H1 (cell line): ENCODE results near the gene LGALS4. TPM values are rescaled to one million over a fixed set of nuclear protein-coding genes. Genes with fewer than 3 reads are reported as not detected.
"Not testable (repeated sequence)": the region's sequence is repeated elsewhere in the genome, so short reads cannot be mapped to it uniquely, and the experiment has no call there.

ENCODE experiments used
- CTCF ChIA-PET: fragments of 300-600 bp; sonication (Branson Sonifier 250); formaldehyde crosslinking; loops from one replicate; lab custom pipeline; 2021; ENCODE audit not compliant: partially characterized antibody; lab: Charles Lee
- POLR2A ChIA-PET: fragments of 300-600 bp; sonication (Branson Sonifier 250); formaldehyde crosslinking; loops from one replicate; lab custom pipeline; 2021; ENCODE audit warnings: inconsistent platforms; ENCODE audit not compliant: partially characterized antibody; lab: Charles Lee
- DNase-seq, 2 experiments: peaks; one replicate each; pipeline versions ENCODE4 v3.0.0 to v3.0.0-alpha.2; 2010 to 2022; ENCODE audit warnings: low spot score in 2 of 2, low read depth in 1 of 2, mixed read lengths in 1 of 2
- FAIRE-seq: peaks from 2 replicates; lab custom pipeline; 2011; peaks lifted over from hg19 to GRCh38; lab: Jason Lieb, UNC
- H2AFZ ChIP-seq: 2 replicates; pipeline ENCODE4 v1.8.1; 2012; ENCODE audit warnings: low read length, inconsistent platforms
- H2AK5ac ChIP-seq: 2 replicates; pipeline ENCODE4 v1.6.1; 2013; ENCODE audit warnings: low read depth, low read length
- H2BK120ac ChIP-seq: replicated peaks from 2 replicates; pipeline ENCODE3; 2013; ENCODE audit warnings: low read depth, low read length, inconsistent platforms
- H2BK12ac ChIP-seq: 2 replicates; pipeline ENCODE4 v1.6.1; 2013; ENCODE audit warnings: low read depth, low read length
- H2BK15ac ChIP-seq: 2 replicates; pipeline ENCODE4 v1.6.1; 2013; ENCODE audit warnings: low read length
- H2BK20ac ChIP-seq: 2 replicates; pipeline ENCODE4 v1.6.1; 2013; ENCODE audit warnings: low read length
- H2BK5ac ChIP-seq: 2 replicates; pipeline ENCODE4 v1.6.1; 2013; ENCODE audit warnings: low read depth, low read length
- H3K14ac ChIP-seq: 2 replicates; pipeline ENCODE4 v1.6.1; 2013; ENCODE audit warnings: inconsistent platforms; ENCODE audit not compliant: insufficient read length
- H3K18ac ChIP-seq: 2 replicates; pipeline ENCODE4 v1.6.1; 2013; ENCODE audit warnings: low read length; ENCODE audit errors: extremely low read depth
- H3K23ac ChIP-seq: 2 replicates; pipeline ENCODE4 v1.6.1; 2013; ENCODE audit warnings: inconsistent platforms; ENCODE audit not compliant: insufficient read length
- H3K23me2 ChIP-seq: 2 replicates; pipeline ENCODE4 v1.6.1; 2013; ENCODE audit warnings: low read depth, low read length
- H3K27ac ChIP-seq: 2 replicates; pipeline ENCODE4 v1.6.1; 2011; ENCODE audit warnings: low read depth, low read length, inconsistent platforms
- H3K27me3 ChIP-seq, 4 experiments: replicated peaks in 1 of 4; 1 replicate in 1 of 4; 2 replicates in 3 of 4; pipeline versions ENCODE4 v1.6.1 to v1.8.1; 2011 to 2013; ENCODE audit warnings: low read length in 3 of 4, mild to moderate bottlenecking in 3 of 4, inconsistent platforms in 2 of 4, mixed read lengths in 2 of 4, moderate library complexity in 1 of 4; ENCODE audit not compliant: control insufficient read depth in 3 of 4, insufficient read depth in 3 of 4; ENCODE audit errors: extremely low read depth in 1 of 4
- H3K36me3 ChIP-seq, 4 experiments: 2 replicates each; pipeline versions ENCODE4 v1.6.1 to v1.8.1; 2011 to 2013; ENCODE audit warnings: mild to moderate bottlenecking in 4 of 4, low read length in 3 of 4, moderate library complexity in 2 of 4, control low read depth in 1 of 4, inconsistent platforms in 1 of 4; ENCODE audit not compliant: insufficient read depth in 4 of 4, control insufficient read depth in 2 of 4
- H3K4ac ChIP-seq: replicated peaks from 2 replicates; pipeline ENCODE3; 2013; ENCODE audit warnings: low read length, low read depth, mixed read lengths, inconsistent platforms; ENCODE audit not compliant: insufficient read length
- H3K4me1 ChIP-seq, 4 experiments: replicated peaks in 1 of 4; 1 replicate in 1 of 4; 2 replicates in 3 of 4; pipeline versions ENCODE4 v1.6.1 to v1.8.1; 2011 to 2013; ENCODE audit warnings: low read length in 3 of 4, inconsistent platforms in 2 of 4, mixed read lengths in 1 of 4; ENCODE audit not compliant: insufficient read depth in 4 of 4, control insufficient read depth in 3 of 4
- H3K4me2 ChIP-seq, 2 experiments: 2 replicates each; pipeline versions ENCODE4 v1.6.1 to v1.8.1; 2011 to 2013; ENCODE audit warnings: low read depth in 2 of 2, low read length in 2 of 2, control low read depth in 1 of 2, inconsistent platforms in 1 of 2, mild to moderate bottlenecking in 1 of 2; ENCODE audit not compliant: insufficient read depth in 1 of 2
- H3K4me3 ChIP-seq, 4 experiments: fragments of 200-600, 300-600 bp in 1 of 4; sonication (generic), shearing (Covaris generic), sonication (Bioruptor Twin) in 1 of 4; 2 replicates each; pipeline versions ENCODE4 v1.5.1 to v1.8.1; 2011 to 2016; ENCODE audit warnings: low read length in 4 of 4, low read depth in 3 of 4, control low read depth in 2 of 4, inconsistent platforms in 2 of 4, mild to moderate bottlenecking in 2 of 4, mixed read lengths in 1 of 4, moderate library complexity in 1 of 4; ENCODE audit not compliant: insufficient read depth in 2 of 4; ENCODE audit errors: extremely low read depth in 1 of 4
- H3K56ac ChIP-seq: replicated peaks from 2 replicates; pipeline ENCODE3; 2013; ENCODE audit warnings: low read depth, mild to moderate bottlenecking, mixed read lengths, low read length, inconsistent platforms; ENCODE audit not compliant: insufficient read length
- H3K79me1 ChIP-seq: 2 replicates; pipeline ENCODE4 v1.6.1; 2013; ENCODE audit warnings: low read depth, low read length, control low read depth
- H3K79me2 ChIP-seq, 2 experiments: 2 replicates each; pipeline versions ENCODE4 v1.6.1 to v1.8.1; 2012 to 2013; ENCODE audit warnings: low read length in 2 of 2, mild to moderate bottlenecking in 2 of 2, inconsistent platforms in 1 of 2; ENCODE audit not compliant: insufficient read depth in 2 of 2, control insufficient read depth in 1 of 2
- H3K9ac ChIP-seq, 4 experiments: replicated peaks in 1 of 4; 1 replicate in 1 of 4; 2 replicates in 3 of 4; pipeline versions ENCODE4 v1.6.1 to v1.8.1; 2011 to 2013; ENCODE audit warnings: low read depth in 3 of 4, low read length in 3 of 4, control low read depth in 2 of 4, mild to moderate bottlenecking in 2 of 4, moderate library complexity in 2 of 4, inconsistent platforms in 1 of 4; ENCODE audit errors: extremely low read depth in 1 of 4
- H3K9me3 ChIP-seq, 2 experiments: 2 replicates each; pipeline versions ENCODE4 v1.6.1 to v1.8.1; 2012 to 2013; ENCODE audit warnings: mild to moderate bottlenecking in 2 of 2, moderate library complexity in 2 of 2, control low read depth in 1 of 2, inconsistent platforms in 1 of 2, low read depth in 1 of 2, low read length in 1 of 2, mixed read lengths in 1 of 2; ENCODE audit not compliant: insufficient read depth in 2 of 2
- H4K20me1 ChIP-seq, 2 experiments: replicated peaks in 1 of 2; 2 replicates each; pipeline versions ENCODE3 to v1.8.1; 2011 to 2013; ENCODE audit warnings: inconsistent platforms in 2 of 2, low read length in 2 of 2, mild to moderate bottlenecking in 1 of 2; ENCODE audit not compliant: insufficient read depth in 2 of 2, control insufficient read depth in 1 of 2
- H4K5ac ChIP-seq: 2 replicates; pipeline ENCODE4 v1.6.1; 2013; ENCODE audit warnings: low read length, low read depth, mixed read lengths, inconsistent platforms; ENCODE audit not compliant: insufficient read length
- H4K8ac ChIP-seq: 2 replicates; pipeline ENCODE4 v1.8.0; 2013; ENCODE audit warnings: mild to moderate bottlenecking, moderate library complexity, low read length, inconsistent platforms; ENCODE audit not compliant: insufficient read depth; ENCODE audit errors: extremely low read depth
- H4K91ac ChIP-seq: replicated peaks from 2 replicates; pipeline ENCODE3; 2013; ENCODE audit warnings: low read length, mixed read lengths, inconsistent platforms; ENCODE audit not compliant: insufficient read length
- whole genome bisulfite sequencing, 2 experiments: shearing (Covaris generic) in 1 of 2; methylation state at CpG; one replicate each; pipeline versions ENCODE4 v1.1.6 to v1.1.7; 2013 to 2015; ENCODE audit warnings: low lambda C conversion rate in 2 of 2, mixed read lengths in 2 of 2, inconsistent platforms in 1 of 2, low coverage in 1 of 2, missing lambda C conversion rate in 1 of 2; ENCODE audit not compliant: insufficient replicate concordance in 2 of 2, insufficient coverage in 1 of 2, insufficient read length in 1 of 2; ENCODE audit errors: extremely low coverage in 1 of 2, missing lambda C conversion rate in 1 of 2; 5-methylcytosine and 5-hydroxymethylcytosine counted together
- polyA plus RNA-seq, 7 experiments: library from polyadenylated mRNA; depleted of rRNA in 3 of 7; stranded (reverse) in 5 of 7; unstranded in 2 of 7; fragments of >200 nt in 5 of 7; fragments of 200-250 nt in 2 of 7; gene quantifications; 1 replicate in 5 of 7; 2 replicates in 1 of 7; 4 replicates in 1 of 7; pipeline versions ENCODE4 v1.2.1 to v1.2.3, GENCODE V29; 2011 to 2013; ENCODE audit warnings: missing spikeins in 2 of 7, mixed read lengths in 2 of 7
- total RNA-seq: library from RNA; stranded (reverse); fragmentation: NEBNext Ultra II Directional; extraction: Animal tissue kit (Norgen Biotek cat#: 25700); gene quantifications from 2 replicates; pipeline ENCODE4 v1.2.1, GENCODE V29; 2021

LGALS4 gene
- total and polyA plus RNA-seq, 2 of the 8 experiments (the other 6 are each of a cell fraction or from before 2014, with no cell fraction given), result 0.32 to 0.37 TPM

- H3K27ac ChIP-seq, H2AFZ ChIP-seq, H3K27me3 ChIP-seq, H3K4ac ChIP-seq, H3K4me1 ChIP-seq, H3K23me2 ChIP-seq, H4K91ac ChIP-seq, H2BK12ac ChIP-seq, H3K9ac ChIP-seq, H4K5ac ChIP-seq, H2AK5ac ChIP-seq, H3K36me3 ChIP-seq, H3K79me2 ChIP-seq, H2BK20ac ChIP-seq, POLR2A ChIA-PET, H2BK120ac ChIP-seq, H2BK5ac ChIP-seq, DNase-seq, CTCF ChIA-PET, H3K23ac ChIP-seq, H3K9me3 ChIP-seq, H2BK15ac ChIP-seq, FAIRE-seq, H3K18ac ChIP-seq, H3K4me3 ChIP-seq, H3K4me2 ChIP-seq, H4K8ac ChIP-seq, H3K14ac ChIP-seq, H3K79me1 ChIP-seq, H3K56ac ChIP-seq, H4K20me1 ChIP-seq: not testable (repeated sequence)
- WGBS, 2 experiments, result no CpG with 5 or more reads among the region's 33 CpGs
Observed at GRCh38 chr19:38797781-38798180, 15.0 kb downstream of the LGALS4 start.
